Caco-2 (cell line): ENCODE measurements around the gene DYNLT2. TPM values are rescaled to one million over a fixed set of nuclear protein-coding genes. Genes with fewer than 3 reads are reported as not detected.

Experiments used
- BruUV-seq: library from RNA; stranded (reverse); fragments of 400-500 nt; replicated peaks from 2 replicates; lab custom pipeline; 2021; lab: Mats Ljungman, UMichigan
- CTCF ChIA-PET: fragments of 300-600 bp; sonication (Branson Sonifier 250); formaldehyde crosslinking; loops from one replicate; lab custom pipeline; 2022; ENCODE audit warnings: antibody characterized with exemption; lab: Charles Lee
- POLR2A ChIA-PET: fragments of 300-600 bp; sonication (Branson Sonifier 250); formaldehyde crosslinking; loops from one replicate; lab custom pipeline; 2022; ENCODE audit warnings: antibody characterized with exemption; lab: Charles Lee
- DNase-seq, 2 experiments: peaks; one replicate each; pipeline versions ENCODE4 v3.0.0 to v3.0.0-alpha.2; 2020 to 2022
- H3K27me3 ChIP-seq: replicated peaks from 2 replicates; pipeline ENCODE4 v1.6.0; 2011; ENCODE audit warnings: low read length; ENCODE audit not compliant: control insufficient read depth, insufficient read depth
- H3K36me3 ChIP-seq: 2 replicates; pipeline ENCODE4 v1.5.1; 2011; ENCODE audit warnings: low read length; ENCODE audit not compliant: control insufficient read depth, insufficient read depth
- H3K4me1 ChIP-seq: fragments of 250-450 bp; sonication (Bioruptor Pico); 2 replicates; pipeline ENCODE4 v1.5.1; 2020; ENCODE audit warnings: mild to moderate bottlenecking
- H3K4me3 ChIP-seq: 2 replicates; pipeline ENCODE4 v1.5.1; 2011; ENCODE audit warnings: low read depth, mild to moderate bottlenecking, control low read depth, low read length
- H3K9me3 ChIP-seq: fragments of 250-450 bp; sonication (Bioruptor Pico); 2 replicates; pipeline ENCODE4 v1.5.1; 2020; ENCODE audit warnings: mild to moderate bottlenecking, moderate library complexity
- H3K27ac Mint-ChIP-seq: one replicate; pipeline ENCODE4 v1.8.0; 2022; ENCODE audit warnings: mixed read lengths; ENCODE audit not compliant: unreplicated experiment
- H3K27me3 Mint-ChIP-seq: one replicate; pipeline ENCODE4 v1.8.0; 2022; ENCODE audit warnings: mixed read lengths; ENCODE audit not compliant: insufficient read depth, unreplicated experiment
- H3K36me3 Mint-ChIP-seq: one replicate; pipeline ENCODE4 v1.8.0; 2022; ENCODE audit warnings: mild to moderate bottlenecking, mixed read lengths; ENCODE audit not compliant: insufficient read depth, unreplicated experiment
- H3K4me1 Mint-ChIP-seq: one replicate; pipeline ENCODE4 v1.8.0; 2022; ENCODE audit warnings: low read depth, mixed read lengths; ENCODE audit not compliant: unreplicated experiment
- H3K4me3 Mint-ChIP-seq: one replicate; pipeline ENCODE4 v1.8.0; 2022; ENCODE audit warnings: mild to moderate bottlenecking, moderate library complexity, mixed read lengths; ENCODE audit not compliant: unreplicated experiment
- H3K9me3 Mint-ChIP-seq: one replicate; pipeline ENCODE4 v1.8.0; 2022; ENCODE audit warnings: mixed read lengths; ENCODE audit not compliant: unreplicated experiment
- intact Hi-C: fragments of 100-400 bp; cut with micrococcal nuclease; formaldehyde crosslinking; loops from one replicate; pipeline ENCODE4 v1.10.0; 2022; ENCODE audit not compliant: unreplicated experiment
- total RNA-seq: library from RNA; stranded (reverse); gene quantifications from 2 replicates; pipeline ENCODE4 v1.2.3, GENCODE V29; 2022
- TF ChIP-seq, protein P1 (sequence below), 2 experiments: fragments of 200-600 bp in 1 of 2; IDR thresholded peaks; 1 replicate in 1 of 2; 2 replicates in 1 of 2; pipeline versions ENCODE4 v1.5.1 to v1.8.0; 2011 to 2022; ENCODE audit warnings: antibody characterized with exemption in 1 of 2, control low read depth in 1 of 2, inconsistent platforms in 1 of 2, low read depth in 1 of 2, low read length in 1 of 2, mild to moderate bottlenecking in 1 of 2, moderate library complexity in 1 of 2; ENCODE audit not compliant: insufficient read depth in 1 of 2, severe bottlenecking in 1 of 2, unreplicated experiment in 1 of 2

The DYNLT2 gene
- total RNA-seq, 1 experiment from 2014 or later = 2.4 TPM

DNA sequence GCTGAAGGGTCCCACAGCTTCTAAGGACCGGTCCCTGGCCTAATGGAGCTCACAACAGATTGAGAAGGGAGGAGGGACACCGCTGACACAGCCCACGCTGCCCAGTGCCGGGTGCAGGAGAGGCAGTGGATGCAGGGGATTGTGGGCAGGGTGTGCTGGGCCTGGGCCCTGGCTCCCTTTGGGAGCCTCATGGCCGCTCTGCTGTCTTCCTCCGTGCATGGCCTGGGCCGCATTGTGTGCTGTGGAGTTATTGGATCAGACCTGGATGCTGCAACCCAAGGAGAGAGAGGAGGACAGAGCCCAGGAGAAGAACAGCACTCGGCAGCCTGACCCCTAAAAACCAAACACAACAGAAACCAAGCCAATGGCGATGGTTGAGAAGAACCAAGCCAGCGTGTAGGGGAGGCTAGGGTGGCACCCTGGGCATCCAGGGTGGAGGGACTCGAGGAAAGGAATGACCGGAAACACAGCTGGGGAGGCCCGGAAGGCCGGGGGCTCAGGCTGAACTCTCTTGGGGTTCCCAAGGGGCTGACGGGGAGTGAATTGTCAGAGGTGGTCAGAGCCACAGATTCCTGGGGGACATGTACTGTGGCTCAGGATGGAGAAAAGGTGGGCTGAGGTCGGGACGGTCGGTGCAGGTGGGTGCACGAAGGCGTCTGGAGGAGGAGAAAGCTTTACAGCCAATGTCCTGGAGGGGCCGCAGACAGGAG, 41.1 kb upstream of the DYNLT2 start:
- Histone ChIP-seq H3K27me3 (no peaks in the 10 kb centered on the region), H3K36me3 (no peaks in the 10 kb centered on the region), H3K9me3 (no peaks in the 10 kb centered on the region), H3K4me3 (no peak overlapping the region), H3K4me1 (peaks cover 29% of the 10 kb centered on the region)
- no peak for DNase-seq
- TF ChIP-seq, protein P1, sequence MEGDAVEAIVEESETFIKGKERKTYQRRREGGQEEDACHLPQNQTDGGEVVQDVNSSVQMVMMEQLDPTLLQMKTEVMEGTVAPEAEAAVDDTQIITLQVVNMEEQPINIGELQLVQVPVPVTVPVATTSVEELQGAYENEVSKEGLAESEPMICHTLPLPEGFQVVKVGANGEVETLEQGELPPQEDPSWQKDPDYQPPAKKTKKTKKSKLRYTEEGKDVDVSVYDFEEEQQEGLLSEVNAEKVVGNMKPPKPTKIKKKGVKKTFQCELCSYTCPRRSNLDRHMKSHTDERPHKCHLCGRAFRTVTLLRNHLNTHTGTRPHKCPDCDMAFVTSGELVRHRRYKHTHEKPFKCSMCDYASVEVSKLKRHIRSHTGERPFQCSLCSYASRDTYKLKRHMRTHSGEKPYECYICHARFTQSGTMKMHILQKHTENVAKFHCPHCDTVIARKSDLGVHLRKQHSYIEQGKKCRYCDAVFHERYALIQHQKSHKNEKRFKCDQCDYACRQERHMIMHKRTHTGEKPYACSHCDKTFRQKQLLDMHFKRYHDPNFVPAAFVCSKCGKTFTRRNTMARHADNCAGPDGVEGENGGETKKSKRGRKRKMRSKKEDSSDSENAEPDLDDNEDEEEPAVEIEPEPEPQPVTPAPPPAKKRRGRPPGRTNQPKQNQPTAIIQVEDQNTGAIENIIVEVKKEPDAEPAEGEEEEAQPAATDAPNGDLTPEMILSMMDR (IDR thresholded peaks at IDR 0.05; ENCODE audit: insufficient read depth in 1 of 2, low read depth in 1 of 2, low read length in 1 of 2, severe bottlenecking in 1 of 2, unreplicated experiment in 1 of 2) = no peak
- no TSS peak for BruUV-seq
- peaks cover 53% of the 10 kb centered on the region for H3K4me1 Mint-ChIP-seq
- H3K27me3 Mint-ChIP-seq = no peaks in the 10 kb centered on the region
- H3K9me3 Mint-ChIP-seq = no peaks in the 10 kb centered on the region
- peaks cover 29% of the 10 kb centered on the region for H3K36me3 Mint-ChIP-seq
- CTCF ChIA-PET = no interaction called here
- POLR2A ChIA-PET = no interaction called here
- H3K4me3 Mint-ChIP-seq = peak overlapping the region; percentile 87
- intact Hi-C loops = loop anchor here (5.0 to 10.0 kb wide), 3 partner anchors 90 to 472 kb away; no protein-coding TSS in a partner anchor
- peak overlapping the region; percentile 82 for H3K27ac Mint-ChIP-seq

DNA sequence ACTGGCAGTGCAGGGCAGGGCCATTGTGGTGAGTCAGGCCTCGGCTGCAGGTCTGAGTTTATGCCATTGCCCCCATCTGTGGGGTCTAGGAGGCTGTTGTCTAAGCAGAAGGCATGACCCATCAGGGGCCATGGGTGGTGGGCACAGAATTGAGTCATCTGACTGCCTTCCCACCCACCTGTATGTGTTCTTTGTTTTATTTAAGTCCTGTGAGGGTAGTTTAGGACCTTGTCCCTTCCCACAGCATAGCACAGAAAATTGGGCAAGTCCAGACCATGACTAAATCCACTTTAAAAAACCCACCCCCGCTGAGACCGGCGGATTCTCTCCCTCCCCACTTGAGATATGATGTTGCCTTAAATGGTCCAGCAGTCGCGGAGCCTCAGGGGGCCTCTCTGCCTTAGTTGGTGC, 40.4 kb upstream of the DYNLT2 start:
- BruUV-seq = no TSS peak
- H3K36me3 ChIP-seq = no peaks in the 10 kb centered on the region
- peak overlapping the region; percentile 87 for H3K4me3 Mint-ChIP-seq
- H3K4me3 ChIP-seq = peak overlapping the region; percentile 53; the same call in 1 of the 2 replicates
- H3K27ac Mint-ChIP-seq = peak overlapping the region; percentile 82
- ChIA-PET POLR2A (no interaction called here), CTCF (no interaction called here)
- DNase-seq = no peak
- no peaks in the 10 kb centered on the region for H3K27me3 Mint-ChIP-seq
- no peaks in the 10 kb centered on the region for H3K9me3 Mint-ChIP-seq
- no peaks in the 10 kb centered on the region for H3K9me3 ChIP-seq
- H3K36me3 Mint-ChIP-seq = peaks cover 23% of the 10 kb centered on the region
- TF ChIP-seq, protein P1 (IDR thresholded peaks at IDR 0.05; ENCODE audit: insufficient read depth in 1 of 2, low read depth in 1 of 2, low read length in 1 of 2, severe bottlenecking in 1 of 2, unreplicated experiment in 1 of 2) = no peak
- H3K4me1 Mint-ChIP-seq = peaks cover 53% of the 10 kb centered on the region
- peaks cover 24% of the 10 kb centered on the region for H3K4me1 ChIP-seq
- intact Hi-C loops = loop anchor here (5.0 to 10.0 kb wide), 3 partner anchors 91 to 473 kb away; no protein-coding TSS in a partner anchor
- no peaks in the 10 kb centered on the region for H3K27me3 ChIP-seq

DNA sequence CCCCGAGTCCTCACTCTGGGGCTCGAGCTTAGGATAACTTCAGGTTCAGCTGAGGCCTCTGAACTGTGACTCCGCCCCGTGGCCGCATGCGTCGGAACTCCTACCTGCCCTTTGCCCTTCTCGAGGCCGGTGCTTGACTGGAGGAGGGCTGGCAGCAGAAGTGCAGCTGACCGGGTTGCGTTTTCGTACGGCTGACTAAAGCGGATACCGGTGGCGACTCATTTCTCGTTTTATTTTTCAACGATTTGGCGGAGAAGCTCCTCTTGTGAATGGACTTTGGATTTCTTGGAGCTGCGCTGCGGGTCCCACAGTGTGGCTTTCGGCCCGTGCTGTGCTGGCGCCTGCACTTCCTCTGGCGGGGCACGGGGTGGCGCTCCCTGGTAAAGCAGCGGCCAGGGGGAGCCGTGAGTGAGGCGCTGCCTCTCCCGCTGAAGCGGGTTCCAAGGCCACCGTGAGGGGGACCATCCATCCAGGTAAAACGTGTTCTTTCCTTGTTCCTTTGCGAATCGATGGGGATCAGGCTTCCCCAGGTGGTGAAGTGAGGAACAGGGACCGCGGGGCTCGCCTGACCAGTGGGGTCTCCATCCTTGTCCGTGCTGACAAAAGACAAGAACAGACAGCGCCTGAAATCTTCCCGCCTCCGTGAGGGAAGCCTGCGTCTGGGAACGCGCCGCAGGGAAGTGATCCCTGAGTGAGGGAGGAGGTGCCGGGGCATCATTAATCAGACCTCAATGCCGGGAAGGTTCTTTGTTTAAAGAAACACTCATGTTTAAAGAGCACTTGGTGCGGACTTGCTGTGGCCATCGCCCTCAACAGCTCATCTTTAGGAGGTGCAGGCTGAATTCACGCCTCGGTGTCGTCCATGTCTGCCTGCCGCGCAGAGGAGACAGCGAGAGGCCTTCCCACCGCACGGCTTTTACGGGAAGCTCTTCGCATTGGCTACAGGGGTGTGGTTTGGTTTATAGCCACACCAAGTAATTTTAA, 38.9 kb upstream of the DYNLT2 start:
- ChIA-PET CTCF (interaction anchor here (0.7 to 2.5 kb wide), 13 partner anchors 9 to 739 kb away, joined by 3 to 32 read pairs (median 6); no protein-coding TSS in a partner anchor), POLR2A (interaction anchor here (1.0 to 2.5 kb wide), 6 partner anchors 10 to 38 kb away, joined by 3 to 28 read pairs (median 5); partner anchors contain the start of genes DYNLT2 and ERMARD)
- Histone ChIP-seq H3K4me3 (peak overlapping the region; percentile 53), H3K36me3 (no peaks in the 10 kb centered on the region), H3K27me3 (no peaks in the 10 kb centered on the region), H3K4me1 (peaks cover 24% of the 10 kb centered on the region), H3K9me3 (no peaks in the 10 kb centered on the region)
- Mint-ChIP-seq H3K4me3 (peak overlapping the region; percentile 87), H3K27ac (peak overlapping the region; percentile 82), H3K4me1 (peaks cover 49% of the 10 kb centered on the region), H3K27me3 (no peaks in the 10 kb centered on the region), H3K9me3 (no peaks in the 10 kb centered on the region), H3K36me3 (peaks cover 19% of the 10 kb centered on the region)
- peak; percentile 85 to 88 for DNase-seq
- intact Hi-C loops = loop anchor here (1.0 to 10.0 kb wide), 9 partner anchors 10 to 740 kb away; no protein-coding TSS in a partner anchor
- TF ChIP-seq, protein P1 (IDR thresholded peaks at IDR 0.05; ENCODE audit: insufficient read depth in 1 of 2, low read depth in 1 of 2, low read length in 1 of 2, severe bottlenecking in 1 of 2, unreplicated experiment in 1 of 2) = peak; percentile 96 to 97
- TSS peak; percentile 65 for BruUV-seq
